ENCODE measurements around the gene SLC13A2. TPM values are rescaled to one million over a fixed set of nuclear protein-coding genes. Genes with fewer than 3 reads are reported as not detected.

Gene SLC13A2
- polyA plus RNA-seq, 1 experiment, result not detected

DNA sequence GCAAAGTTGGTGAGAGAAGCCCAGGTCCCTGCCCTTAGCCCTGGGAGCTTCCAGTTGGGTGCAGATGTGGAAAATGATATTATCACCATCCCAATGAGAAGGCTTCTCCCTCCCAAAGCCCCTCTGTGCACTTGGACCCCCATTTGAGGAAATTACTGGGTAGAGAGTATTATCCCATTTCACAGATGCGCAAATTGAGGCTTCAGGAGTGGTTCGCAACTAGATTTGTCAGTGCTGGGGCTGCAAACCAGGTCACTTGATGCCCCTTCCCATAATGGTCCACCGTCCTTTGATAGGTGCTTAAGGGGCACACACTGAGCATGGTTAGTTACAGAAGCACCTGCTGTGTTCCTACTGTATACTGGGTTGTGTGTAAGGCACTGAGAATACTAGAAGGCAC lies 18.4 kb downstream of the SLC13A2 start:
- POLR2A ChIA-PET, result interaction anchor here (0.6 kb wide), 1 partner anchor 143 kb away, joined by 6 read pairs; no protein-coding TSS in a partner anchor
- no peak for DNase-seq (ENCODE audit: low read depth)
- H3K36me3 ChIP-seq (ENCODE audit: control insufficient read depth, insufficient read depth, low read length), result no peaks in the 10 kb centered on the region
- TF ChIP-seq, protein P1, sequence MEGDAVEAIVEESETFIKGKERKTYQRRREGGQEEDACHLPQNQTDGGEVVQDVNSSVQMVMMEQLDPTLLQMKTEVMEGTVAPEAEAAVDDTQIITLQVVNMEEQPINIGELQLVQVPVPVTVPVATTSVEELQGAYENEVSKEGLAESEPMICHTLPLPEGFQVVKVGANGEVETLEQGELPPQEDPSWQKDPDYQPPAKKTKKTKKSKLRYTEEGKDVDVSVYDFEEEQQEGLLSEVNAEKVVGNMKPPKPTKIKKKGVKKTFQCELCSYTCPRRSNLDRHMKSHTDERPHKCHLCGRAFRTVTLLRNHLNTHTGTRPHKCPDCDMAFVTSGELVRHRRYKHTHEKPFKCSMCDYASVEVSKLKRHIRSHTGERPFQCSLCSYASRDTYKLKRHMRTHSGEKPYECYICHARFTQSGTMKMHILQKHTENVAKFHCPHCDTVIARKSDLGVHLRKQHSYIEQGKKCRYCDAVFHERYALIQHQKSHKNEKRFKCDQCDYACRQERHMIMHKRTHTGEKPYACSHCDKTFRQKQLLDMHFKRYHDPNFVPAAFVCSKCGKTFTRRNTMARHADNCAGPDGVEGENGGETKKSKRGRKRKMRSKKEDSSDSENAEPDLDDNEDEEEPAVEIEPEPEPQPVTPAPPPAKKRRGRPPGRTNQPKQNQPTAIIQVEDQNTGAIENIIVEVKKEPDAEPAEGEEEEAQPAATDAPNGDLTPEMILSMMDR (IDR thresholded peaks at IDR 0.05; ENCODE audit: insufficient read depth, low read depth, low read length), result no peak
- H3K4me3 ChIP-seq (ENCODE audit: low read depth, low read length), result no peak overlapping the region
- peaks cover 19% of the 10 kb centered on the region for H3K27me3 ChIP-seq (ENCODE audit: control insufficient read depth, insufficient read depth, low read length)
- CTCF ChIA-PET, result interaction anchor here (3.2 to 9.8 kb wide), 3 partner anchors 46 to 120 kb away, joined by 20 to 155 read pairs (median 45); no protein-coding TSS in a partner anchor

DNA sequence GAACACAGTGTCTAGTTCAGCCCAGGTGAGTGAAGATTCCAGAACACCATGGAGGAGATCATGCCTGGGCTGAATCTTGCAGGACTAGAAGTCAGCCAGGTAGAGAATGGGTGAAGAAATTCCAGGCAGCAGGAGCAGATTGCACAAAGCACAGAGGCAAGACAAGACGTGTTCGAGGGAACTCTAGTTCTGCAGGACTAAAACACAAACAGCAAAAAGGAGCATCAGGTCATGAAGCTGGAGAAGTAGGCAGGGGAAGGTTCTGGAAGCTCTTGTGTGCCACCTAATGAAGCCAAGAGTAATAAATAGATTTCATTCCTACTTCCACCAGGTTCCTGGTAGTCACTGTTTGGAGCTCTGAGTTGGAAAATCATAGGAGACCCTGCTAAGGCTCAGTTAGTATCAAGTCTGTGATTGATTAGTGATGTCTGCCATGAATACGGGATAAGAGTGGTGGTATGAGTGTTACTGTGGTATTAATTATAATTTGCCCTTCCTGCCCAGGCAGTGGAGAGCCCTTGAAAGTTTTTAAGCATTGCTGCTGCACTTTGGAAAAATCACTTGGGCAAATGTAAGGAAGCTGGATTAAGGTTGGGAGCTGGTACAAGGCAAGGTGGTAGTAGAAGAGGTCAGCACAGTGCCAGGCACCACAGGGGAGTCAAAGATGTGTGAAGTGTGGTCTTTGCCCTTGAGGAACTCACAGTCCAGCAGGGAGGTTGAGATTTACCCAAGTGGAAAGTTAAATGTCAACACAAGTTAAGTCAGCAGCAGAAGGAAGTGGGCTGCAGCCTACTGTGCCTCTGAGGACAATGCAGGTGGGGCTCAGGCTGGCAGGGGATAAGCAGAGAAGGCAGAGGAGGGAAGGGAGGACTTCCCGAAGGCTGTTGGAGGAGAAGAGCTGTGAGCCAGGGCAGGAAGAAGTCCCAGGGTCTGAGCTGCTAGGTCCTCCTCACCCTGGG lies 19.2 kb downstream of the SLC13A2 start:
- POLR2A ChIA-PET, result no interaction called here
- no peak for DNase-seq (ENCODE audit: low read depth)
- H3K36me3 ChIP-seq (ENCODE audit: control insufficient read depth, insufficient read depth, low read length), result no peaks in the 10 kb centered on the region

DNA sequence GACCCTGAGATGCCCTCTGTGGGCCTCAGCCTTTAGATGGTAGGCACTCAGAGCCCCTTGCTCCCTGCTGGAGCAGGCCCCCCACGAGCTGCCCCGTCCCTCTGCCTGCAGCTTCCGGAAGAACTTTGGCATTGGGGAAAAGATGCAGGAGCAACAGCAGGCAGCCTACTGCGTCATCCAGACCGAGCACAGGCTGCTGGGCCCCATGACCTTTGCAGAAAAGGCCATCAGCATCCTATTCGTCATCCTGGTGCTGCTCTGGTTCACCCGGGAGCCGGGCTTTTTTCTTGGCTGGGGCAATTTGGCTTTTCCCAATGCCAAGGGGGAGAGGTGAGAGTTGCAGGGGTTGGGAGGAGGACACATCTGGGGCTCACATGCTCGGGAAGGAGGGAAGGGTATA lies 20.0 kb downstream of the SLC13A2 start:
- ChIA-PET CTCF (interaction anchor here (1.1 to 9.8 kb wide), 6 partner anchors 8 to 118 kb away, joined by 3 to 155 read pairs (median 34); partner anchors contain the start of gene FOXN1), POLR2A (no interaction called here)
- DNase-seq (ENCODE audit: low read depth), result no peak
- Histone ChIP-seq H3K36me3 (ENCODE audit: control insufficient read depth, insufficient read depth, low read length) (no peaks in the 10 kb centered on the region), H3K27me3 (ENCODE audit: control insufficient read depth, insufficient read depth, low read length) (peaks cover 16% of the 10 kb centered on the region), H3K4me3 (ENCODE audit: low read depth, low read length) (no peak overlapping the region)
- TF ChIP-seq, protein P1 (IDR thresholded peaks at IDR 0.05; ENCODE audit: insufficient read depth, low read depth, low read length), result no peak

More for the DNA sequence above, 19.2 kb downstream of the SLC13A2 start:
- H3K4me3 ChIP-seq (ENCODE audit: low read depth, low read length), result no peak overlapping the region
- TF ChIP-seq, protein P1 (IDR thresholded peaks at IDR 0.05; ENCODE audit: insufficient read depth, low read depth, low read length), result no peak
- CTCF ChIA-PET, result interaction anchor here (1.1 to 9.8 kb wide), 6 partner anchors 7 to 119 kb away, joined by 3 to 155 read pairs (median 34); partner anchors contain the start of gene FOXN1
- peaks cover 18% of the 10 kb centered on the region for H3K27me3 ChIP-seq (ENCODE audit: control insufficient read depth, insufficient read depth, low read length)

DNA sequence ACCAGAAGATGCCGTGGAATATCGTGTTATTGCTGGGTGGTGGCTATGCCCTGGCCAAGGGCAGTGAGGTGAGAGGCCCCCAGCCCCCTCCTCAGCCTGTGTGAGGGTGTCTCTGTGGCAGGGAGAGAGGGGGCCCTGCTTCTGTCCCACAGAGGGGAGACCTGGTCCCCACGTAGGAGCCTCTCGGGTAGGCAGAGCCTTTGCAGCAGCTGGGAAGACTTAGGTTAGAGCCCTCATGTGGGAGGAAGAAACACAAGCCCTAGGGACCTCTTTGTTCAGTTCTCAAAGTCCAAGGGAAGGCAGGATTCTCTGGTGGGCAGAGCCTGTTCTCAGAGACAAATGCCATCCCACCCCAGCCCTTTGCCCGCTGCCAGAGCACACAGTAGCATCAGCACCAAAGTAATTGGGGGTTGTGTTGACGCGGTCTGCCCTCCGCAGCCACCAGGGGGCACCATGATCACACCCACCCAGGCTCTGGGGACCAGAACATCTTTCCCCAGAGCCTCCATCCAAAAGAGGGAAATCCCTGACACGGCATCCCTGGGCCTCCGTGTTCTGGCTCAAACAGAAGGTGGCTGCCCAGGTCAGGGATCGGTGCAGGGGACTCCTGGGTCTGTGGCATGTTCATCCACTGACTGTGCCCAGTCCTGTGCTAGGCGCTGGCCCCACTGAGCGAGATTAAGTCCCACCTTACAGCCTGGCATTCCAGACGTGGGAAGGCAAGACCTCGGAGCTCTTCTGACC lies 21.2 kb downstream of the SLC13A2 start:
- POLR2A ChIA-PET, result no interaction called here
- no peak for DNase-seq (ENCODE audit: low read depth)
- Histone ChIP-seq H3K36me3 (ENCODE audit: control insufficient read depth, insufficient read depth, low read length) (no peaks in the 10 kb centered on the region), H3K27me3 (ENCODE audit: control insufficient read depth, insufficient read depth, low read length) (peaks cover 15% of the 10 kb centered on the region), H3K4me3 (ENCODE audit: low read depth, low read length) (no peak overlapping the region)
- CTCF ChIA-PET, result interaction anchor here (0.6 to 9.8 kb wide), 15 partner anchors 9 to 175 kb away, joined by 3 to 155 read pairs (median 5); partner anchors contain the start of genes FOXN1, PIGS and RSKR
- TF ChIP-seq, protein P1 (IDR thresholded peaks at IDR 0.05; ENCODE audit: insufficient read depth, low read depth, low read length), result peak; percentile 93
